Fibroblast of the conjunctiva (primary cell): ENCODE measurements around the gene CR1.
"Not testable (repeated sequence)": the region's sequence is repeated elsewhere in the genome, so short reads cannot be mapped to it uniquely, and the experiment has no call there.

ENCODE experiments used
- DNase-seq: peaks from one replicate; pipeline ENCODE4 v3.0.0-alpha.2; 2010; ENCODE audit warnings: low read depth

The CR1 gene

DNA sequence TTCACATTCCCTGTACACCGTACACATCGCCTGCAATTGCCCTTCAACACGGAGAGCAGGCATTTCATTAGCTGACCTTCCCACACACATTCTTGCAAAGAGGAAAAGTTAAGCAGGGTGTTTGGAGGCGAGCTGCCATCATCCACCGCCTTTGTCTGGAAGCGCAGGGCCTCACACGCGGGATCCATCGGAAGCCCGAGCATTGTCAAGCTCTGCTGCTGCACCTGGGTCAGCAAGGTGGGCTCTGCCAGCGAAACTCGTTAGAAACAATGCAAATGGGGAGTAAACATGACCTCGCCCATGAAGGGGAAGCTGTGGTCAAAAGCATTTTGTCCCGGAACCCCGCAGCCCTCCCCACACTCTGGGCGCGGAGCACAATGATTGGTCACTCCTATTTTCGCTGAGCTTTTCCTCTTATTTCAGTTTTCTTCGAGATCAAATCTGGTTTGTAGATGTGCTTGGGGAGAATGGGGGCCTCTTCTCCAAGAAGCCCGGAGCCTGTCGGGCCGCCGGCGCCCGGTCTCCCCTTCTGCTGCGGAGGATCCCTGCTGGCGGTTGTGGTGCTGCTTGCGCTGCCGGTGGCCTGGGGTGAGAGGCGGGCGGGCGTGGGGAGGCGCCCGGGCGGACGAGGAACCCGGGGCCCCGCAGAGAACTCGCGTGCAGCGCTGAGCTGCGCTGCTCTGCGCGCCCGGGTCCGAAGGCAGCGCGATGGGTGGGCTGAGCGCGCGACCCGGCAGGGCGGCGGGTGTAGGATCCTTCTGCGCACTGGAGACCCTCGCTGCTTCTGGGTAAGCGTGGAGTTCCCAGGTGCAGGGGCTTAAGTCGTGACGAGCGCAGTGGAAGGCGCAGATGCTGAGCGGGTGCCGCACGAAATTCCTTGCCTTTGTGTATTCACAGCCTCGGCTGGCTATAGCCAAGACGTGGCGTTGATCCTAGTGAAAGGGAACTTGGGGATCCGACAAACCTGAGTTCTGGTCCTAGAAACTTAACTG lies at the start of gene CR1:
TSS of gene CR1 (plus strand) at position 357 of the 992 bp plus-strand sequence. CDS start at position 468, 111 bp downstream.
- DNase-seq, result no peak

DNA sequence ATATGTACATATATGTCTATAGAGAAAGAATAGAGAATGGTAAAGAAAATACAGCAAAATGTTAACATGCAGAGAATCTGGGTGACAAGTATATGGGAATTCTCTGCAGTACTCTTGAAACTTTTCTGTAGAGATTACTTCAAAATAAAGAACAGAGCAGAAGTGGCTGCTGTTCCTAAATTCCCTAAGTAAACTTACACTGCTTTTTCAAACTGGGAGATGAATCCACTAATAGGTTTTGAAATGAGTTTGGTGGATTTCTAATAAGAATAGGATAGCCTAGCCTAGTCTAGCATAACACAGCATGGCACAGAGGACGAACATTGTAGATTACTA lies 42.3 kb upstream of the CR1 start:
- no peak for DNase-seq

GRCh38 chr1:207454046-207454964 lies 41.7 kb upstream of the CR1 start, which contains the start of gene CR2:
TSS of gene CR2 (plus strand) at chr1:207454328. CDS start at chr1:207454419, 91 bp downstream.
- no peak for DNase-seq

- no peak for DNase-seq
Measured at GRCh38 chr1:207455183-207455754, 40.7 kb upstream of the CR1 start.

DNA sequence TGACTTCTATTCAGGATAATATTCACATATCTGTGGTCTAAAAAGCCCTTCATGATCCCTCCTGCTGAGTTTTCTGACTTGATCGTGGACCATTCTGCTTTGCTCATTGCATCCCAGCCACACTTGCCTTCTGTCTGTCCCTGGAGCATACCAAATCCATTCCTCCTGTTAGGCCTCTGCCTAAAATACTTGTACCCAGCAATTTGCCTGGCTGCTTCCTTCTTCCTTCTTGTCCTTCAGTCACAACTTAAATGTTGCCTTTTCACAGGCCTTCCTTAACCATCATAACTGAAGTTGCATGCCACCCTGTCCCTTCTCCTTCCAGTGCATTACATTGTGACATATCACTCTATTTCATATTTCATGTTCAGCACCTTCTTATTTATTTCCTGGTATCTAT lies 37.5 kb upstream of the CR1 start:
- no peak for DNase-seq

GRCh38 chr1:207459008-207459407 lies 36.9 kb upstream of the CR1 start:
- no peak for DNase-seq

- DNase-seq, result no peak
Measured at GRCh38 chr1:207461649-207462048, 34.3 kb upstream of the CR1 start.

- DNase-seq, result no peak
Measured at GRCh38 chr1:207462535-207462934, 33.4 kb upstream of the CR1 start.

GRCh38 chr1:207463021-207463420 lies 32.9 kb upstream of the CR1 start:
- no peak for DNase-seq

DNA sequence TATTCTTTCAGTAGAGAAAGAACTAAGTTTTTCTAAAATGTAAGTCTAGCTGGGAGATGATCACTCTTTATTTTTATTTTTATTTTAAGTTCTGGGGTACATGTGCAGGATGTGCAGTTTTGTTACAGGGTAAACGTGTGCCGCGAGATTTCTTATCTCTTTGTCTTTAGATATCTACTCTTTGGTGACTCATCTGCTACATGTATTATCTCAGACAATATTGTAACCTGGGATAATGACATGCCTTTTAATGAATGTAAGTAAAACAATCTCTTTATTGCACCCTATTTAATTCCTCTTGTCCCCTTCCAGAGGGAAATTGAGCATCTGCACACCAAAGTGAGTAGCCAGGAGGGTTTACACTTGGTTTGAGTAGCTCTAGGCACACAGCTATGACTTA lies 32.4 kb upstream of the CR1 start:
- no peak for DNase-seq

DNA sequence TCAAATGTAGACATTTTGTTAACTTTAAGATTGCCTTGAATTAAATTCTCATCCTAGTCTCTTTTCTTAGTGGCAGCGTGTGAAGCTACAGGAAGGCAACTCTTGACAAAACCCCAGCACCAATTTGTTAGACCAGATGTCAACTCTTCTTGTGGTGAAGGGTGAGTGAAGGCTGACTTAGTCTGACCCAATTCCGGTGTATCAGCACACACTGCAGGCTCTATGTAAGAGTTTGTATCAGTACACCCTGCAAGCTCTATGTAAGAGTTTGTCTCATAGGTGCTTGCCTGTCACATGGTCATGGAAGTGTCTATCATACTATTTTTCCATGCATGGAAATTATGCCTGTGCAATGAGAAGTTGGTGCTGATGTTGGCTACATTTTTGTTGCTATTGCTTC lies 25.0 kb upstream of the CR1 start:
- DNase-seq, result no peak

DNA sequence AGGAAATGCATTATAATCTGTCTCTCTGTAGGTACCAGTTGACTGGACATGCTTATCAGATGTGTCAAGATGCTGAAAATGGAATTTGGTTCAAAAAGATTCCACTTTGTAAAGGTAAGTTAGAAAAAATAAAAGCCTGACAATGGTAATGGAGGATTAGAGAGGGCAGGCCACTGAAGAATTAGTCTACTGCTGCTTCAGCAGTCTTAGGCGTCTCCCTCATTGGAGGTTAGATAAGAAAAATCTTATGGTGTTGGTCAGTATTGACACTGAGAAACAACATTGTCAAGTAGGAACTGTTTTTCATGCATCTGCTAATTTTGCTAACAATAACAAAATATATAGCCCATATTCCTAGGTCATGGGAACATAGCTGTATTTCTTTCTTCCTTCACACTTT lies 21.7 kb upstream of the CR1 start:
- no peak for DNase-seq

DNA sequence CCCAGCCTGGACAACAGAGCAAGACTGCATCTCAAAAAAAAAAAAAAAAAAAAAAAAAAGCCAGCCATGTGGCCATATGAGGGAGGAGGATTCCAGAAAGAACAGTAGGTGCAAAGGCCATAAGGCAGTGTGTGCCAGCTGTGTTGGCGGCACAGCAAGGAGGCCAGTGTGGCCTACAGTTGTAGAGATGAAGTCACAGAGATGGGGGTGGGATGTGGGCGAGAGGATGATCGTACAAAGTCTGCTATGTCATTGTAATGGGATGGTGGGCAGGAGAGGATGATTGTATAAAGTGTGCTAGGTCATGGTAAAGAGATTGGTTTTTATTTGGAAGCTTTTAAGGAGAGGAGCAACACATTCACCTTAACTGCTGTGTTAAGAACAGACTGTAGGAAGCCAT lies 9.8 kb upstream of the CR1 start:
- DNase-seq, result no peak

GRCh38 chr1:207487636-207488035 lies 8.3 kb upstream of the CR1 start:
- no peak for DNase-seq

GRCh38 chr1:207493212-207493611 lies 2.7 kb upstream of the CR1 start:
- DNase-seq, result no peak

GRCh38 chr1:207494171-207494570 lies 1.8 kb upstream of the CR1 start:
- DNase-seq, result no peak

GRCh38 chr1:207495281-207495680 lies 676 bp upstream of the CR1 start:
- DNase-seq, result not testable (repeated sequence)

GRCh38 chr1:207497941-207498340 lies 2.0 kb downstream of the CR1 start:
- DNase-seq, result no peak

GRCh38 chr1:207499573-207499972 lies 3.6 kb downstream of the CR1 start:
- DNase-seq, result peak; percentile 56

DNA sequence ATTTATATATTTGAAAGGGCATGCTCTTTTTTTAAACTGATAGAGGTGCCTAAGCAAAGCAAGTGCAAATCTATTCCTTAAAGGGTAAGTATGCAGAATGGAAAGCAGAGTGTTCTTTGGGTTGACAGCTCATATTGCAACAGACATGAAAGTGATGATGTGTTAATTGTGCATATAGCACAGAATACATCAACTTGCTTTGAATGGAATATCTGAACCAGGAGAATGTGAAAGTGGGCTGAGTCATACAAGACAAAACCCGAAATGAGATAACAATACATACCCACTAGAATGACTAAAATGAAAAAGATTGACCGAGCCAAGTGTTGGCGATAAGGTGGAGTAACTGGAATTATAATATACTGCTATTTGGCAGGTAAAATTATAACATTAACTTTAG lies 4.3 kb downstream of the CR1 start:
- DNase-seq, result no peak

GRCh38 chr1:207501071-207501470 lies 5.1 kb downstream of the CR1 start:
- DNase-seq, result no peak

DNA sequence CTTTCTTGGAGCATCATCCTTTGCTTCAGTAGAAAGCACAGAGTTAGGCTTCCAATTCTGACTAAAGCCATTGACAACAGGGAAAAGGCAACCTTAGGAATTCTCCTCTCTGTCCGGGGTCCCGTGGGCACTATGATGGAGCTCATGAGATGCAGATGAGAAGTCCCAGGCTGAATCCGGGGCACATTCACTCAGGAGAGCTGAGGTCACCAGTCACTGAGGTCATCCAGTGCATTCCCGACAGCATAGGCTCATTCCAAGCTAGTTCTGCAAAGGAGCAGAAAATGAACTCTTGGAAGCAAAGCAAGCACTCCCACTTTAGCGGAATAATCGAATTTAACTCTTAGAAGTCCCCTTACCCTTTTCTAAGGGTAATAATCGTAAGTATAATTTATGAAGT lies 6.8 kb downstream of the CR1 start:
- no peak for DNase-seq
